ENCODE data around the gene PIP5K1B. TPM values are rescaled to one million over a fixed set of nuclear protein-coding genes. Genes with fewer than 3 reads are reported as not detected.
A peak's percentile ranks its signal among the peaks of the same experiment; 100 is the strongest.

Gene PIP5K1B
- total and polyA plus RNA-seq, 2 donors, result 0.94 to 1.2 TPM

- H3K27me3 ChIP-seq (ENCODE audit: control insufficient read depth in 2 of 2, insufficient read depth in 1 of 2, low read length in 1 of 2), result no peaks in the 10 kb centered on the region
- H3K4me3 ChIP-seq (ENCODE audit: low read length in 2 of 2), result no peak overlapping the region
- no peaks in the 10 kb centered on the region for H3K36me3 ChIP-seq (ENCODE audit: control insufficient read depth in 2 of 2, insufficient read depth in 2 of 2, low read length in 1 of 2)
- no peaks in the 10 kb centered on the region for H3K9me3 ChIP-seq (ENCODE audit: control insufficient read depth in 2 of 2, insufficient read depth in 1 of 2, low read length in 1 of 2)
- DNase-seq (ENCODE audit: low read depth in 6 of 9, low spot score in 9 of 9), result no peak
- WGBS, result 67% methylated on average over 3 of the region's 3 CpGs
- no peaks in the 10 kb centered on the region for H3K4me1 ChIP-seq (ENCODE audit: control insufficient read depth in 2 of 2, insufficient read depth in 2 of 2, low read length in 2 of 2)
- H3K27ac ChIP-seq (ENCODE audit: low read depth in 1 of 2, low read length in 1 of 2), result no peak overlapping the region
Observed at GRCh38 chr9:68995776-68996175, 290.7 kb downstream of the PIP5K1B start.

DNA sequence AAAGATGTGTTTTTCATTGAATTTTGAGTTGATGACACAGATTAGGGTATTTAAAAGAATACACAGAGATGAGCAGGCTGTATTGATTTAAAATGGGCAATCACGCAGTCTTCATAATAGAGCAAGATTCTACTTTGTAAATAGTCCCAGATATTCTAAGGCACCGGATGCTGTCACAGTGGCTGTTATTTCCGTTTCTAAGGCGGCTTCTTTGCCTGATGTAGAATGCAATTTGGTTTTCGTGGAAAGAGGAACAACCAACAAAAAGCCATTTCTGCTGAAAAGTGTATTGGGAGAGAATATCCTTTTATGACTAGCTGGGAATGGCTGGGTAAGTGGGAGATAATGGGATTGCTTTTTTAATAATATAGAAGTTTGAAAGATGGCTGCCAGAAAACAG is 291.4 kb downstream of the PIP5K1B start:
- no peak for DNase-seq (ENCODE audit: low read depth in 6 of 9, low spot score in 9 of 9)
- no peaks in the 10 kb centered on the region for H3K27me3 ChIP-seq (ENCODE audit: control insufficient read depth in 2 of 2, insufficient read depth in 1 of 2, low read length in 1 of 2)
- H3K4me1 ChIP-seq (ENCODE audit: control insufficient read depth in 2 of 2, insufficient read depth in 2 of 2, low read length in 2 of 2), result no peaks in the 10 kb centered on the region
- no peaks in the 10 kb centered on the region for H3K36me3 ChIP-seq (ENCODE audit: control insufficient read depth in 2 of 2, insufficient read depth in 2 of 2, low read length in 1 of 2)
- no peak overlapping the region for H3K27ac ChIP-seq (ENCODE audit: low read depth in 1 of 2, low read length in 1 of 2)
- H3K4me3 ChIP-seq (ENCODE audit: low read length in 2 of 2), result no peak overlapping the region
- WGBS, result 48% methylated on average over 5 of the region's 5 CpGs
- H3K9me3 ChIP-seq (ENCODE audit: control insufficient read depth in 2 of 2, insufficient read depth in 1 of 2, low read length in 1 of 2), result no peaks in the 10 kb centered on the region

DNA sequence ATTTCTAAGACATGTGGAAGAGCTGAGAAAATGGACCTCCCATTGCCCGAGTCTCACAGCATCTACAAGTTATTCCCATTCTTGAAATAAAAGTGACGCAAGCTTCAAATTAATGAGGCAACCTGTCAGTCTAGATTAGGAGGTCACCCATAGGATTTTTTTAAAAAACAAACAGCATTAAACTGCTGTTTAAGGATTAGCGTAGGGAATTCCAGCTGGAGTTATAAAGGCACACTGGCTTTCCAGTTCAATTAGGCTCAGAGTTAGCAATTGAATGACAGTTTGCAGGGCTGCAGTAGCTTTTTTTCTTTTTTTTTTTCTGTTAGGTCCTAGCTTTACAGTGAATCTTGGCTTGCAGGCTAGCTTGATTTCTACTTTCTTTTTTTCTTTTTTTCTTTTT is 292.6 kb downstream of the PIP5K1B start:
- Histone ChIP-seq H3K9me3 (ENCODE audit: control insufficient read depth in 2 of 2, insufficient read depth in 1 of 2, low read length in 1 of 2) (no peaks in the 10 kb centered on the region), H3K36me3 (ENCODE audit: control insufficient read depth in 2 of 2, insufficient read depth in 2 of 2, low read length in 1 of 2) (no peaks in the 10 kb centered on the region), H3K27ac (ENCODE audit: low read depth in 1 of 2, low read length in 1 of 2) (no peak overlapping the region), H3K4me3 (ENCODE audit: low read length in 2 of 2) (no peak overlapping the region), H3K27me3 (ENCODE audit: control insufficient read depth in 2 of 2, insufficient read depth in 1 of 2, low read length in 1 of 2) (no peaks in the 10 kb centered on the region), H3K4me1 (ENCODE audit: control insufficient read depth in 2 of 2, insufficient read depth in 2 of 2, low read length in 2 of 2) (no peaks in the 10 kb centered on the region)
- 97% methylated on average over 3 of the region's 3 CpGs for WGBS
- no peak for DNase-seq (ENCODE audit: low read depth in 6 of 9, low spot score in 9 of 9)

DNA sequence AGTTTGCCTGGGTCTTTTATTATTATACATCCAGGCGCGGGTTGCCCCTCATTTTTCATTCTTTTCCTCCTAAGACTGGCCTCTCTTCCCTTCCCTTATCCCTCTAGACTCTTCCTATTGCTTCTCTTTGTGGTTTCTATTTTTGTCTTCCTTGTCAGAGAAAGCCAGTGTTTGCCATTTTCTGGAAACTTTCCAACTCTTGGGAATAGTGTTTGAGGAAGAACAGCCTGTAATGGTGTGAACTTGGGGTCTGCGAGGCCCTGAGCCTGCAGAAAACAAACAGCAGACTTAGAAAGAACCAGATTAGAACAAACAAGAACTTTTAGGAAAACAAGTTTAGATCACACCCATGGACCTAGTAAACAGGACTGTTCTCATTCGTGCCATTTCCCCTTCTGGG is 293.3 kb downstream of the PIP5K1B start:
- DNase-seq (ENCODE audit: low read depth in 6 of 9, low spot score in 9 of 9), result no peak
- no peaks in the 10 kb centered on the region for H3K36me3 ChIP-seq (ENCODE audit: control insufficient read depth in 2 of 2, insufficient read depth in 2 of 2, low read length in 1 of 2)
- 86% methylated on average over 4 of the region's 4 CpGs for WGBS
- no peak overlapping the region for H3K27ac ChIP-seq (ENCODE audit: low read depth in 1 of 2, low read length in 1 of 2)
- H3K9me3 ChIP-seq (ENCODE audit: control insufficient read depth in 2 of 2, insufficient read depth in 1 of 2, low read length in 1 of 2), result no peaks in the 10 kb centered on the region
- no peak overlapping the region for H3K4me3 ChIP-seq (ENCODE audit: low read length in 2 of 2)
- H3K4me1 ChIP-seq (ENCODE audit: control insufficient read depth in 2 of 2, insufficient read depth in 2 of 2, low read length in 2 of 2), result no peaks in the 10 kb centered on the region
- no peaks in the 10 kb centered on the region for H3K27me3 ChIP-seq (ENCODE audit: control insufficient read depth in 2 of 2, insufficient read depth in 1 of 2, low read length in 1 of 2)

DNA sequence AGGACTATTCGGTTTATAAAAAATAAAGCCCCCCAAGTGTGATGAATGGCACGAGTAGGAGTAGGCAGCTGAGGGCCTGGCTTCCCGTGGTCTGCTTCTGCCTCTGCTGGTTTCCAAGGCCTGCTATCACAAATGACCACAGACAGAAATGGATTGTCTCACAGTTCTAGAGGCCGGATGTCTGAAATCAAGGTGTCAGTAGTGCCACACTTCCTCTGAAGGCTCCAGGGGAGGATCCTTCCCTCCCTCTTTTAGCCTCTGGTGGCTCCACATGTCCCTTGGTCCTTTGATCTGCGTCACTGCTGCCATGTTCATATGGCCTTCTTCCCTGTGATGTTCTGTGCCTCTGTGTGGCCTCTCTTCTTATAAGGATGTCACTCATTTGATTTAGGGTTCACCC is 293.8 kb downstream of the PIP5K1B start:
- no peaks in the 10 kb centered on the region for H3K4me1 ChIP-seq (ENCODE audit: control insufficient read depth in 2 of 2, insufficient read depth in 2 of 2, low read length in 2 of 2)
- no peaks in the 10 kb centered on the region for H3K9me3 ChIP-seq (ENCODE audit: control insufficient read depth in 2 of 2, insufficient read depth in 1 of 2, low read length in 1 of 2)
- WGBS, result 68% methylated on average over 5 of the region's 5 CpGs
- DNase-seq (ENCODE audit: low read depth in 6 of 9, low spot score in 9 of 9), result no peak
- H3K27ac ChIP-seq (ENCODE audit: low read depth in 1 of 2, low read length in 1 of 2), result no peak overlapping the region
- H3K27me3 ChIP-seq (ENCODE audit: control insufficient read depth in 2 of 2, insufficient read depth in 1 of 2, low read length in 1 of 2), result no peaks in the 10 kb centered on the region
- no peak overlapping the region for H3K4me3 ChIP-seq (ENCODE audit: low read length in 2 of 2)
- no peaks in the 10 kb centered on the region for H3K36me3 ChIP-seq (ENCODE audit: control insufficient read depth in 2 of 2, insufficient read depth in 2 of 2, low read length in 1 of 2)

- 46% methylated on average over 10 of the region's 10 CpGs for WGBS
Observed at GRCh38 chr9:68999393-69000105, 294.5 kb downstream of the PIP5K1B start.

GRCh38 chr9:69001921-69002320 is 296.9 kb downstream of the PIP5K1B start:
- Histone ChIP-seq H3K27me3 (ENCODE audit: control insufficient read depth in 2 of 2, insufficient read depth in 1 of 2, low read length in 1 of 2) (no peaks in the 10 kb centered on the region), H3K27ac (ENCODE audit: low read depth in 1 of 2, low read length in 1 of 2) (no peak overlapping the region), H3K4me1 (ENCODE audit: control insufficient read depth in 2 of 2, insufficient read depth in 2 of 2, low read length in 2 of 2) (no peaks in the 10 kb centered on the region), H3K4me3 (ENCODE audit: low read length in 2 of 2) (no peak overlapping the region), H3K36me3 (ENCODE audit: control insufficient read depth in 2 of 2, insufficient read depth in 2 of 2, low read length in 1 of 2) (no peaks in the 10 kb centered on the region), H3K9me3 (ENCODE audit: control insufficient read depth in 2 of 2, insufficient read depth in 1 of 2, low read length in 1 of 2) (no peaks in the 10 kb centered on the region)
- no peak for DNase-seq (ENCODE audit: low read depth in 6 of 9, low spot score in 9 of 9)
- 73% methylated on average over 8 of the region's 8 CpGs for WGBS

More at GRCh38 chr9:68999393-69000105, 294.5 kb downstream of the PIP5K1B start:
- H3K27me3 ChIP-seq (ENCODE audit: control insufficient read depth in 2 of 2, insufficient read depth in 1 of 2, low read length in 1 of 2), result no peaks in the 10 kb centered on the region
- DNase-seq (ENCODE audit: low read depth in 6 of 9, low spot score in 9 of 9), result peak; percentile 14 to 70 (median 36)
- H3K4me3 ChIP-seq (ENCODE audit: low read length in 2 of 2), result no peak overlapping the region
- H3K9me3 ChIP-seq (ENCODE audit: control insufficient read depth in 2 of 2, insufficient read depth in 1 of 2, low read length in 1 of 2), result no peaks in the 10 kb centered on the region
- no peak overlapping the region for H3K27ac ChIP-seq (ENCODE audit: low read depth in 1 of 2, low read length in 1 of 2)
- no peaks in the 10 kb centered on the region for H3K4me1 ChIP-seq (ENCODE audit: control insufficient read depth in 2 of 2, insufficient read depth in 2 of 2, low read length in 2 of 2)
- no peaks in the 10 kb centered on the region for H3K36me3 ChIP-seq (ENCODE audit: control insufficient read depth in 2 of 2, insufficient read depth in 2 of 2, low read length in 1 of 2)

DNA sequence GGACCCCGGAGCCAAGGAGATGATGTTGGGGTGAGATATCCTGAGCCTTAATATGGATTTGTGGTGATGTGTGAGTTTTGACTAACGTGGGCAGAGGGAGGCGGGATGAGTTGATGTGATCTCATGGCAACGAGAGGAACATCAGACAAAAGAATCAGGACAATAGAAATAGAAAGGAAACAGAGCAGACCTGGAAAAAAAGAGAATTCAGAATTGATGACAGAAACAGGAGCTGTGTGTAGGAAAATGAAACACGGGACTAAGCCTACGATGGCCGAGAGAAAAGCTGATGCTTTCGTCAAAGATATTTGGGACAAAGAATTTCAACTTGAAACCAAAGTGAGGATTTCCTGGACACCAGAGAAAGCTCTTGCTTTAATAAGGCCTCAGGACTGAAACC is 298.0 kb downstream of the PIP5K1B start:
- no peak overlapping the region for H3K4me3 ChIP-seq (ENCODE audit: low read length in 2 of 2)
- no peak for DNase-seq (ENCODE audit: low read depth in 6 of 9, low spot score in 9 of 9)
- no peaks in the 10 kb centered on the region for H3K27me3 ChIP-seq (ENCODE audit: control insufficient read depth in 2 of 2, insufficient read depth in 1 of 2, low read length in 1 of 2)
- no peaks in the 10 kb centered on the region for H3K9me3 ChIP-seq (ENCODE audit: control insufficient read depth in 2 of 2, insufficient read depth in 1 of 2, low read length in 1 of 2)
- H3K27ac ChIP-seq (ENCODE audit: low read depth in 1 of 2, low read length in 1 of 2), result no peak overlapping the region
- 85% methylated on average over 8 of the region's 8 CpGs for WGBS
- H3K4me1 ChIP-seq (ENCODE audit: control insufficient read depth in 2 of 2, insufficient read depth in 2 of 2, low read length in 2 of 2), result no peaks in the 10 kb centered on the region
- no peaks in the 10 kb centered on the region for H3K36me3 ChIP-seq (ENCODE audit: control insufficient read depth in 2 of 2, insufficient read depth in 2 of 2, low read length in 1 of 2)

GRCh38 chr9:69004836-69005235 is 299.8 kb downstream of the PIP5K1B start:
- H3K9me3 ChIP-seq (ENCODE audit: control insufficient read depth in 2 of 2, insufficient read depth in 1 of 2, low read length in 1 of 2), result no peaks in the 10 kb centered on the region
- H3K27ac ChIP-seq (ENCODE audit: low read depth in 1 of 2, low read length in 1 of 2), result no peak overlapping the region
- H3K4me1 ChIP-seq (ENCODE audit: control insufficient read depth in 2 of 2, insufficient read depth in 2 of 2, low read length in 2 of 2), result no peaks in the 10 kb centered on the region
- DNase-seq (ENCODE audit: low read depth in 6 of 9, low spot score in 9 of 9), result no peak
- no peak overlapping the region for H3K4me3 ChIP-seq (ENCODE audit: low read length in 2 of 2)
- H3K36me3 ChIP-seq (ENCODE audit: control insufficient read depth in 2 of 2, insufficient read depth in 2 of 2, low read length in 1 of 2), result no peaks in the 10 kb centered on the region
- 91% methylated on average over 2 of the region's 2 CpGs for WGBS
- no peaks in the 10 kb centered on the region for H3K27me3 ChIP-seq (ENCODE audit: control insufficient read depth in 2 of 2, insufficient read depth in 1 of 2, low read length in 1 of 2)

All from thymus (tissue), 11 donors.